PFSK-1 (cell line): ENCODE results near the gene NIM1K.

Source experiments
- FOXP2 ChIP-seq: optimal IDR thresholded peaks from 2 replicates; pipeline ENCODE3; 2011; ENCODE audit warnings: borderline replicate concordance, control low read depth, inconsistent platforms; ENCODE audit not compliant: insufficient read depth; ENCODE audit errors: extremely low read length, extremely low read depth
- POLR2AphosphoS5 ChIP-seq: IDR thresholded peaks from 2 replicates; pipeline ENCODE4 v1.6.1; 2012; ENCODE audit warnings: low read depth, mild to moderate bottlenecking, control low read depth, low read length, moderate library complexity
- REST ChIP-seq, 2 experiments: IDR thresholded peaks; 2 replicates each; pipeline versions ENCODE4 v1.6.1 to v1.8.0; 2011 to 2012; ENCODE audit warnings: low read depth in 2 of 2, low read length in 2 of 2, control low read depth in 1 of 2, inconsistent platforms in 1 of 2, mild to moderate bottlenecking in 1 of 2, moderate library complexity in 1 of 2; ENCODE audit not compliant: insufficient read depth in 1 of 2
- SIN3A ChIP-seq: IDR thresholded peaks from 2 replicates; pipeline ENCODE4 v1.6.1; 2012; ENCODE audit warnings: mild to moderate bottlenecking, low read length, moderate library complexity, borderline replicate concordance; ENCODE audit not compliant: insufficient read depth
- TAF1 ChIP-seq: IDR thresholded peaks from 2 replicates; pipeline ENCODE4 v1.6.1; 2012; ENCODE audit warnings: low read length, control low read depth, borderline replicate concordance; ENCODE audit not compliant: insufficient read depth

The NIM1K gene

GRCh38 chr5:43193894-43194265 is 1.9 kb downstream of the NIM1K start:
- TF ChIP-seq FOXP2 (no peak), TAF1 (no peak), SIN3A (no peak), REST (IDR thresholded peaks at IDR 0.05; ENCODE audit: insufficient read depth in 1 of 2, low read depth in 2 of 2, low read length in 2 of 2) (no peak), POLR2AphosphoS5 (no peak)

GRCh38 chr5:43195670-43196265 is 3.7 kb downstream of the NIM1K start:
- TF ChIP-seq FOXP2, result no peak
- no peak for TF ChIP-seq SIN3A
- no peak for TF ChIP-seq POLR2AphosphoS5

- TF ChIP-seq FOXP2 (no peak), POLR2AphosphoS5 (no peak), REST (IDR thresholded peaks at IDR 0.05; ENCODE audit: insufficient read depth in 1 of 2, low read depth in 2 of 2, low read length in 2 of 2) (no peak), TAF1 (no peak), SIN3A (no peak)
Observed at GRCh38 chr5:43197535-43197934, 5.5 kb downstream of the NIM1K start.

GRCh38 chr5:43202380-43202779 is 10.4 kb downstream of the NIM1K start:
- TF ChIP-seq FOXP2 (no peak), SIN3A (no peak), POLR2AphosphoS5 (no peak), REST (IDR thresholded peaks at IDR 0.05; ENCODE audit: insufficient read depth in 1 of 2, low read depth in 2 of 2, low read length in 2 of 2) (no peak), TAF1 (no peak)

- no peak for TF ChIP-seq POLR2AphosphoS5
- TF ChIP-seq SIN3A, result no peak
- TF ChIP-seq FOXP2, result no peak
- no peak for TF ChIP-seq REST (IDR thresholded peaks at IDR 0.05; ENCODE audit: insufficient read depth in 1 of 2, low read depth in 2 of 2, low read length in 2 of 2)
- no peak for TF ChIP-seq TAF1
Observed at GRCh38 chr5:43203373-43203772, 11.3 kb downstream of the NIM1K start.
